ENCODE data around the gene OAS1.
"Not testable (repeated sequence)": the region's sequence is repeated elsewhere in the genome, so short reads cannot be mapped to it uniquely, and the experiment has no call there.

OAS1 gene

DNA sequence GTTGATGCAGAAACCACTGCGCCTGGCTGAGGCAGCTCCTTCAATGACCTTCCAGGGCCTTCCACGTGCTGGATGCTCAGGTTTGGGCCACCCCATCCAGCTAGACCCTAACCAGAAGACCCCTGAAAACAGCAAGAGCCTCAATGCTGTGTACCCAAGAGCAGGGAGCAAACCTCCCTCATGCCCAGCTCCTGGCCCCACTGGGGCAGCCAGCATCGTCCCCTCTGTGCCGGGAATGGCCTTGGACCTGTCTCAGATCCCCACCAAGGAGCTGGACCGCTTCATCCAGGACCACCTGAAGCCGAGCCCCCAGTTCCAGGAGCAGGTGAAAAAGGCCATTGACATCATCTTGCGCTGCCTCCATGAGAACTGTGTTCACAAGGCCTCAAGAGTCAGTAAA, 42.0 kb downstream of the OAS1 start:
- POLR2A ChIA-PET = no interaction called here
- Histone ChIP-seq H3K27ac (ENCODE audit: extremely low read depth, low read depth, low read length) (no peak overlapping the region), H3K9me3 (ENCODE audit: control insufficient read depth, insufficient read depth, low read depth, low read length) (no peaks in the 10 kb centered on the region), H3K4me1 (ENCODE audit: control insufficient read depth, insufficient read depth, low read length) (no peaks in the 10 kb centered on the region), H3K36me3 (ENCODE audit: control insufficient read depth in 2 of 2, insufficient read depth in 1 of 2, low read length in 2 of 2) (peaks cover 0 to 10% of the 10 kb centered on the region in 2 experiments; a peak in 1 of 3 replicates), H3K4me3 (ENCODE audit: low read depth, low read length) (no peak overlapping the region)
- TF ChIP-seq ZNF274 (IDR thresholded peaks at IDR 0.05; ENCODE audit: low read length) (no peak), ZNF274 (tag by site-specific recombination; IDR thresholded peaks at IDR 0.05; ENCODE audit: borderline replicate concordance) (no peak), BCL11B (tag by site-specific recombination; IDR thresholded peaks at IDR 0.05; ENCODE audit: low read depth) (no peak), ZNF175 (tag by site-specific recombination; IDR thresholded peaks at IDR 0.05) (no peak), ZNF292 (tag by site-specific recombination; IDR thresholded peaks at IDR 0.05; ENCODE audit: borderline replicate concordance, low read depth) (no peak)
- CTCF ChIA-PET = no interaction called here

DNA sequence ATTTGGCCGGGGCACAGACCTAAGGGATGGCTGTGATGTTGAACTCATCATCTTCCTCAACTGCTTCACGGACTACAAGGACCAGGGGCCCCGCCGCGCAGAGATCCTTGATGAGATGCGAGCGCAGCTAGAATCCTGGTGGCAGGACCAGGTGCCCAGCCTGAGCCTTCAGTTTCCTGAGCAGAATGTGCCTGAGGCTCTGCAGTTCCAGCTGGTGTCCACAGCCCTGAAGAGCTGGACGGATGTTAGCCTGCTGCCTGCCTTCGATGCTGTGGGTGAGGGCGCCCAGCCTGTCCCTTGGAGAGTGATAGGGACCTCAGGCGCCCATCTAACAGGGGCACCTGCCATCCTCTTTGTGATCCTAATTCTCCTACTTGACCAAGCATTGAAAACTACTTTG, 43.9 kb downstream of the OAS1 start:
- peaks cover 0 to 7% of the 10 kb centered on the region in 2 experiments; a peak in 1 of 3 replicates for H3K36me3 ChIP-seq (ENCODE audit: control insufficient read depth in 2 of 2, insufficient read depth in 1 of 2, low read length in 2 of 2)
- no peaks in the 10 kb centered on the region for H3K4me1 ChIP-seq (ENCODE audit: control insufficient read depth, insufficient read depth, low read length)
- no peak overlapping the region for H3K27ac ChIP-seq (ENCODE audit: extremely low read depth, low read depth, low read length)
- TF ChIP-seq REPIN1 (tag by site-specific recombination; IDR thresholded peaks at IDR 0.05; ENCODE audit: low read depth) = no peak
- TF ChIP-seq YY2 (tag by site-specific recombination; IDR thresholded peaks at IDR 0.05) = no peak
- TF ChIP-seq ZNF404 (tag by site-specific recombination; IDR thresholded peaks at IDR 0.05) = no peak
- TF ChIP-seq, protein P1, sequence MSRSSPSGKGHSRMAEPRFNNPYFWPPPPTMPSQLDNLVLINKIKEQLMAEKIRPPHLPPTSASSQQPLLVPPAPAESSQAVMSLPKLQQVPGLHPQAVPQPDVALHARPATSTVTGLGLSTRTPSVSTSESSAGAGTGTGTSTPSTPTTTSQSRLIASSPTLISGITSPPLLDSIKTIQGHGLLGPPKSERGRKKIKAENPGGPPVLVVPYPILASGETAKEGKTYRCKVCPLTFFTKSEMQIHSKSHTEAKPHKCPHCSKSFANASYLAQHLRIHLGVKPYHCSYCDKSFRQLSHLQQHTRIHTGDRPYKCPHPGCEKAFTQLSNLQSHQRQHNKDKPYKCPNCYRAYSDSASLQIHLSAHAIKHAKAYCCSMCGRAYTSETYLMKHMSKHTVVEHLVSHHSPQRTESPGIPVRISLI (tag by site-specific recombination; IDR thresholded peaks at IDR 0.05) = no peak
- TF ChIP-seq ZNF19 (tag by site-specific recombination; IDR thresholded peaks at IDR 0.05; ENCODE audit: low read depth) = no peak
- TF ChIP-seq ZNF112 (tag by site-specific recombination; IDR thresholded peaks at IDR 0.05) = no peak
- TF ChIP-seq, protein P2, sequence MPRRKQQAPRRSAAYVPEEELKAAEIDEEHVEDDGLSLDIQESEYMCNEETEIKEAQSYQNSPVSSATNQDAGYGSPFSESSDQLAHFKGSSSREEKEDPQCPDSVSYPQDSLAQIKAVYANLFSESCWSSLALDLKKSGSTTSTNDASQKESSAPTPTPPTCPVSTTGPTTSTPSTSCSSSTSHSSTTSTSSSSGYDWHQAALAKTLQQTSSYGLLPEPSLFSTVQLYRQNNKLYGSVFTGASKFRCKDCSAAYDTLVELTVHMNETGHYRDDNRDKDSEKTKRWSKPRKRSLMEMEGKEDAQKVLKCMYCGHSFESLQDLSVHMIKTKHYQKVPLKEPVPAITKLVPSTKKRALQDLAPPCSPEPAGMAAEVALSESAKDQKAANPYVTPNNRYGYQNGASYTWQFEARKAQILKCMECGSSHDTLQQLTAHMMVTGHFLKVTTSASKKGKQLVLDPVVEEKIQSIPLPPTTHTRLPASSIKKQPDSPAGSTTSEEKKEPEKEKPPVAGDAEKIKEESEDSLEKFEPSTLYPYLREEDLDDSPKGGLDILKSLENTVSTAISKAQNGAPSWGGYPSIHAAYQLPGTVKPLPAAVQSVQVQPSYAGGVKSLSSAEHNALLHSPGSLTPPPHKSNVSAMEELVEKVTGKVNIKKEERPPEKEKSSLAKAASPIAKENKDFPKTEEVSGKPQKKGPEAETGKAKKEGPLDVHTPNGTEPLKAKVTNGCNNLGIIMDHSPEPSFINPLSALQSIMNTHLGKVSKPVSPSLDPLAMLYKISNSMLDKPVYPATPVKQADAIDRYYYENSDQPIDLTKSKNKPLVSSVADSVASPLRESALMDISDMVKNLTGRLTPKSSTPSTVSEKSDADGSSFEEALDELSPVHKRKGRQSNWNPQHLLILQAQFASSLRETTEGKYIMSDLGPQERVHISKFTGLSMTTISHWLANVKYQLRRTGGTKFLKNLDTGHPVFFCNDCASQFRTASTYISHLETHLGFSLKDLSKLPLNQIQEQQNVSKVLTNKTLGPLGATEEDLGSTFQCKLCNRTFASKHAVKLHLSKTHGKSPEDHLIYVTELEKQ (tag by site-specific recombination; IDR thresholded peaks at IDR 0.05; ENCODE audit: borderline replicate concordance) = no peak
- no peak for TF ChIP-seq ZNF76 (tag by site-specific recombination; IDR thresholded peaks at IDR 0.05; ENCODE audit: borderline replicate concordance, low read depth)
- TF ChIP-seq, protein P3, sequence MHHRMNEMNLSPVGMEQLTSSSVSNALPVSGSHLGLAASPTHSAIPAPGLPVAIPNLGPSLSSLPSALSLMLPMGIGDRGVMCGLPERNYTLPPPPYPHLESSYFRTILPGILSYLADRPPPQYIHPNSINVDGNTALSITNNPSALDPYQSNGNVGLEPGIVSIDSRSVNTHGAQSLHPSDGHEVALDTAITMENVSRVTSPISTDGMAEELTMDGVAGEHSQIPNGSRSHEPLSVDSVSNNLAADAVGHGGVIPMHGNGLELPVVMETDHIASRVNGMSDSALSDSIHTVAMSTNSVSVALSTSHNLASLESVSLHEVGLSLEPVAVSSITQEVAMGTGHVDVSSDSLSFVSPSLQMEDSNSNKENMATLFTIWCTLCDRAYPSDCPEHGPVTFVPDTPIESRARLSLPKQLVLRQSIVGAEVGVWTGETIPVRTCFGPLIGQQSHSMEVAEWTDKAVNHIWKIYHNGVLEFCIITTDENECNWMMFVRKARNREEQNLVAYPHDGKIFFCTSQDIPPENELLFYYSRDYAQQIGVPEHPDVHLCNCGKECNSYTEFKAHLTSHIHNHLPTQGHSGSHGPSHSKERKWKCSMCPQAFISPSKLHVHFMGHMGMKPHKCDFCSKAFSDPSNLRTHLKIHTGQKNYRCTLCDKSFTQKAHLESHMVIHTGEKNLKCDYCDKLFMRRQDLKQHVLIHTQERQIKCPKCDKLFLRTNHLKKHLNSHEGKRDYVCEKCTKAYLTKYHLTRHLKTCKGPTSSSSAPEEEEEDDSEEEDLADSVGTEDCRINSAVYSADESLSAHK (tag by site-specific recombination; IDR thresholded peaks at IDR 0.05) = no peak
- TF ChIP-seq ZNF660 (tag by site-specific recombination; IDR thresholded peaks at IDR 0.05) = no peak
- no peak for TF ChIP-seq ZBTB21 (tag by site-specific recombination; IDR thresholded peaks at IDR 0.05)
- TF ChIP-seq PRDM1 (tag by site-specific recombination; IDR thresholded peaks at IDR 0.05) = no peak
- TF ChIP-seq ZNF555 (tag by site-specific recombination; conservative IDR thresholded peaks at IDR 0.05) = no peak
- ChIA-PET CTCF (interaction anchor here (0.6 kb wide), 1 partner anchor 282 kb away, joined by 3 read pairs; no protein-coding TSS in a partner anchor), POLR2A (no interaction called here)
- no peak overlapping the region for H3K4me3 ChIP-seq (ENCODE audit: low read depth, low read length)
- H3K9me3 ChIP-seq (ENCODE audit: control insufficient read depth, insufficient read depth, low read depth, low read length) = no peaks in the 10 kb centered on the region

DNA sequence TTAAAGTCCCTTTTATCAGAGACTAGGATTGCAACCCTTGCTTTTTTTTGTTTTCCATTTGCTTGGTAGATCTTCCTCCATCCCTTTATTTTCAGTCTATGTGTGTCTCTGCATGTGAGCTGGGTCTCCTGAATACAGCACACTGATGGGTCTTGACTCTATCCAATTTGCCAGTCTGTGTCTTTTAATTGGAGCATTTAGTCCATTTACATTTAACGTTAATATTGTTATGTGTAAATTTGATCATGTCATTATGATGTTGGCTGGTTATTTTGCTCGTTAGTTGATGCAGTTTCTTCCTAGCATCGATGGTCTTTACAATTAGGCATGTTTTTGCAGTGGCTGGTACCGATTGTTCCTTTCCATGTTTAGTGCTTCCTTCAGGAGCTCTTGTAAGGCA, 50.4 kb downstream of the OAS1 start:
- H3K36me3 ChIP-seq (ENCODE audit: control insufficient read depth in 2 of 2, insufficient read depth in 1 of 2, low read length in 2 of 2); H3K9me3 ChIP-seq (ENCODE audit: control insufficient read depth, insufficient read depth, low read depth, low read length); CTCF ChIA-PET; H3K4me1 ChIP-seq (ENCODE audit: control insufficient read depth, insufficient read depth, low read length); H3K27ac ChIP-seq (ENCODE audit: extremely low read depth, low read depth, low read length); POLR2A ChIA-PET; H3K4me3 ChIP-seq (ENCODE audit: low read depth, low read length): not testable (repeated sequence)
